Stimulated activated CD8-positive, alpha-beta memory T cell treated with anti-CD3 and anti-CD28 coated beads, Interleukin-4, amount 100 ng/mL, for 1 hour (primary cell): ENCODE results near the gene CGA.
"Not testable (repeated sequence)": the region's sequence is repeated elsewhere in the genome, so short reads cannot be mapped to it uniquely, and the experiment has no call there.

Experiments
- DNase-seq, 2 donors: peaks; one replicate each; pipeline ENCODE4 v3.0.0-alpha.2; 2020; ENCODE audit warnings: low read depth in 2 of 2, low spot score in 1 of 2

The CGA gene

GRCh38 chr6:87095087-87095509 is at the start of gene CGA:
Gene CGA (minus strand): TSS chr6:87095106. CDS start chr6:87088200, 6,906 bp downstream.
- no peak for DNase-seq

- not testable (repeated sequence) for DNase-seq
These were observed 45.0 kb upstream of the CGA start for GRCh38 chr6:87139927-87140326.

GRCh38 chr6:87139236-87139635 is 44.3 kb upstream of the CGA start:
- no peak for DNase-seq

- no peak for DNase-seq
These were observed 42.1 kb upstream of the CGA start for GRCh38 chr6:87136963-87137362.

- no peak for DNase-seq
These were observed 32.8 kb upstream of the CGA start for GRCh38 chr6:87127737-87128136.

GRCh38 chr6:87126501-87126900 is 31.6 kb upstream of the CGA start:
- DNase-seq = no peak

- DNase-seq = no peak
These were observed 29.2 kb upstream of the CGA start for GRCh38 chr6:87124074-87124473.

GRCh38 chr6:87122477-87122876 is 27.6 kb upstream of the CGA start:
- DNase-seq = no peak

- DNase-seq = no peak
These were observed 23.1 kb upstream of the CGA start for GRCh38 chr6:87118054-87118453.

- no peak for DNase-seq
These were observed 22.0 kb upstream of the CGA start for GRCh38 chr6:87116922-87117321.

GRCh38 chr6:87115402-87116135 is 20.7 kb upstream of the CGA start:
- no peak for DNase-seq

GRCh38 chr6:87110636-87111035 is 15.7 kb upstream of the CGA start:
- no peak for DNase-seq

GRCh38 chr6:87105823-87106222 is 10.9 kb upstream of the CGA start:
- no peak for DNase-seq

- no peak for DNase-seq
These were observed 9.8 kb upstream of the CGA start for GRCh38 chr6:87104667-87105066.

GRCh38 chr6:87103977-87104601 is 9.2 kb upstream of the CGA start:
- no peak for DNase-seq

- DNase-seq = no peak
These were observed 7.3 kb upstream of the CGA start for GRCh38 chr6:87102151-87102621.

GRCh38 chr6:87101067-87101466 is 6.2 kb upstream of the CGA start:
- DNase-seq = no peak

GRCh38 chr6:87100216-87100615 is 5.3 kb upstream of the CGA start:
- DNase-seq = no peak

- DNase-seq = no peak
These were observed 4.6 kb upstream of the CGA start for GRCh38 chr6:87099472-87099871.

GRCh38 chr6:87094576-87094975 is 330 bp downstream of the CGA start:
- no peak for DNase-seq

- DNase-seq = no peak
These were observed 1.3 kb downstream of the CGA start for GRCh38 chr6:87093651-87094050.

- no peak for DNase-seq
These were observed 1.7 kb downstream of the CGA start for GRCh38 chr6:87093199-87093598.

- no peak for DNase-seq
These were observed 2.5 kb downstream of the CGA start for GRCh38 chr6:87092435-87092834.
